ENCODE measurements around the gene ADARB1.

ADARB1 gene

GRCh38 chr21:45192332-45192731, 118.0 kb downstream of the ADARB1 start:
- Histone ChIP-seq H3K4me1 (ENCODE audit: control insufficient read depth, insufficient read depth, low read depth, low read length) (no peaks in the 10 kb centered on the region), H2BK12ac (ENCODE audit: low read length in 2 of 2) (no peak overlapping the region), H3K23ac (ENCODE audit: low read length in 2 of 2) (no peak overlapping the region), H2AK5ac (ENCODE audit: low read length, severe bottlenecking) (no peak overlapping the region), H3K36me3 (ENCODE audit: control insufficient read depth in 1 of 2, insufficient read depth in 2 of 2, low read depth in 1 of 2, low read length in 2 of 2) (peaks cover 0 to 10% of the 10 kb centered on the region in 2 experiments), H2BK15ac (ENCODE audit: low read depth, poor library complexity, severe bottlenecking) (no peak overlapping the region), H3K9me3 (ENCODE audit: control insufficient read depth, low read length) (peaks cover 37% of the 10 kb centered on the region), H4K8ac (ENCODE audit: low read length) (no peak overlapping the region), H3K79me1 (replicated peaks; ENCODE audit: low read length, poor library complexity, severe bottlenecking) (no peaks in the 10 kb centered on the region), H4K91ac (ENCODE audit: low read length) (no peak overlapping the region), H3K18ac (ENCODE audit: low read depth in 1 of 2, low read length in 2 of 2) (no peak overlapping the region), H3K4me2 (ENCODE audit: low read length, poor library complexity, severe bottlenecking) (no peak overlapping the region), H3K14ac (ENCODE audit: low read length in 2 of 2) (no peak overlapping the region), H3K27me3 (ENCODE audit: control insufficient read depth in 1 of 2, insufficient read depth in 1 of 2, low read length in 2 of 2) (no peaks in the 10 kb centered on the region), H2AFZ (ENCODE audit: low read depth, low read length) (no peak overlapping the region), H3K27ac (ENCODE audit: low read length, poor library complexity, severe bottlenecking) (no peak overlapping the region), H3K4me3 (ENCODE audit: insufficient read depth in 1 of 2, low read depth in 1 of 2, low read length in 2 of 2) (no peak overlapping the region), H2BK5ac (ENCODE audit: low read depth, low read length, poor library complexity, severe bottlenecking) (no peak overlapping the region), H2BK120ac (ENCODE audit: low read depth, low read length) (no peak overlapping the region), H3K9ac (ENCODE audit: low read length) (no peak overlapping the region), H3K4ac (ENCODE audit: low read depth in 1 of 2, low read length in 2 of 2) (no peak overlapping the region)
- WGBS: 72% methylated on average over 3 of the region's 3 CpGs
- DNase-seq: no peak

DNA sequence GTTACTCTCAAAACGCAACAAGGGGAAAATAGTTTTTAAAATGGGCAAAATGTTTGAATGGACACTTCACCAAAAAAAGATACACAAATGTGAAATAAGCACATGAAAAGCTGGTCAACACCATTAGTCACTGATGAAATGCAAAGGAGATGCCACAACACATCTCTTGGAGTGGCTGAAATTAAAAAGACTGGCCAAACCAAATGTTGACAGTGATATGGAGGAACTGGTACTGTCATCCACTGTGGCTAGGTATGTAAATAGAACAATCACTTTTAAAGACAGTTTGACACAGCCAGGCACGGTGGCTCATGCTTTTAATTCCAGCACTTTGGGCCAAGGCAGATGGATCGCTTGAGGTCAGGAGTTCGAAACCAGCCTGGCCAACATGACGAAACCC, 122.2 kb downstream of the ADARB1 start:
- DNase-seq: no peak
- no peaks in the 10 kb centered on the region for H3K4me1 ChIP-seq (ENCODE audit: control insufficient read depth, insufficient read depth, low read depth, low read length)
- H3K4me3 ChIP-seq (ENCODE audit: insufficient read depth in 1 of 2, low read depth in 1 of 2, low read length in 2 of 2): no peak overlapping the region
- 97% methylated on average over 4 of the region's 5 CpGs for WGBS
- no peak overlapping the region for H3K18ac ChIP-seq (ENCODE audit: low read depth in 1 of 2, low read length in 2 of 2)
- peaks cover 0 to 6% of the 10 kb centered on the region in 2 experiments for H3K36me3 ChIP-seq (ENCODE audit: control insufficient read depth in 1 of 2, insufficient read depth in 2 of 2, low read depth in 1 of 2, low read length in 2 of 2)
- H2BK15ac ChIP-seq (ENCODE audit: low read depth, poor library complexity, severe bottlenecking): no peak overlapping the region
- H3K14ac ChIP-seq (ENCODE audit: low read length in 2 of 2): no peak overlapping the region
- no peak overlapping the region for H2AFZ ChIP-seq (ENCODE audit: low read depth, low read length)
- no peak overlapping the region for H2AK5ac ChIP-seq (ENCODE audit: low read length, severe bottlenecking)
- H4K8ac ChIP-seq (ENCODE audit: low read length): no peak overlapping the region
- H3K23ac ChIP-seq (ENCODE audit: low read length in 2 of 2): no peak overlapping the region
- H3K9ac ChIP-seq (ENCODE audit: low read length): no peak overlapping the region
- no peak overlapping the region for H3K27ac ChIP-seq (ENCODE audit: low read length, poor library complexity, severe bottlenecking)
- no peak overlapping the region for H2BK120ac ChIP-seq (ENCODE audit: low read depth, low read length)
- H3K4me2 ChIP-seq (ENCODE audit: low read length, poor library complexity, severe bottlenecking): no peak overlapping the region
- H2BK5ac ChIP-seq (ENCODE audit: low read depth, low read length, poor library complexity, severe bottlenecking): no peak overlapping the region
- no peak overlapping the region for H2BK12ac ChIP-seq (ENCODE audit: low read length in 2 of 2)
- H4K91ac ChIP-seq (ENCODE audit: low read length): no peak overlapping the region
- H3K79me1 ChIP-seq (replicated peaks; ENCODE audit: low read length, poor library complexity, severe bottlenecking): no peaks in the 10 kb centered on the region
- no peaks in the 10 kb centered on the region for H3K9me3 ChIP-seq (ENCODE audit: control insufficient read depth, low read length)
- no peaks in the 10 kb centered on the region for H3K27me3 ChIP-seq (ENCODE audit: control insufficient read depth in 1 of 2, insufficient read depth in 1 of 2, low read length in 2 of 2)
- H3K4ac ChIP-seq (ENCODE audit: low read depth in 1 of 2, low read length in 2 of 2): no peak overlapping the region

DNA sequence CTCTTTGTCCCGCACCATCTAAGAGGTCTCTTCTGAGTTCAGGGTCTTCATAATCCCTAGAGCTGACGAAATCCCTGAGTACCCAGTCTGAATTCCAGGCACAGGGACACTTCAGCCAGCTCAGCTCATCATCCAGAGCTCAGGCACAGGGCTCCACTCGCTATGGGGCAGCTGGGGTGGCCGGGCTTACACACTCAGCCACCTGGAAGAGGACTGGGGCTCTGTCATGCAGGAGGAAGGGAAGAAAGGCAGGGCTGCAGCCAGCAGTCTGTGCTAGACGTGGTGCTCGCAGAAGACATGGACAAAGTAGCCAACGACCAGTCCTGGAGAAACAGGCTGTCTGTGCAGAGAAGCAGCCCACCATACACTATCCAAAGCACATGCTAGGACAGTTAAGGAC, 124.8 kb downstream of the ADARB1 start:
- Histone ChIP-seq H3K36me3 (ENCODE audit: control insufficient read depth in 1 of 2, insufficient read depth in 2 of 2, low read depth in 1 of 2, low read length in 2 of 2) (peaks cover 1 to 13% of the 10 kb centered on the region in 2 experiments), H3K4ac (ENCODE audit: low read depth in 1 of 2, low read length in 2 of 2) (no peak overlapping the region), H3K27ac (ENCODE audit: low read length, poor library complexity, severe bottlenecking) (no peak overlapping the region), H3K27me3 (ENCODE audit: control insufficient read depth in 1 of 2, insufficient read depth in 1 of 2, low read length in 2 of 2) (no peaks in the 10 kb centered on the region), H2BK15ac (ENCODE audit: low read depth, poor library complexity, severe bottlenecking) (no peak overlapping the region), H3K9ac (ENCODE audit: low read length) (no peak overlapping the region), H4K91ac (ENCODE audit: low read length) (no peak overlapping the region), H3K9me3 (ENCODE audit: control insufficient read depth, low read length) (no peaks in the 10 kb centered on the region), H3K18ac (ENCODE audit: low read depth in 1 of 2, low read length in 2 of 2) (no peak overlapping the region), H3K23ac (ENCODE audit: low read length in 2 of 2) (no peak overlapping the region), H3K4me3 (ENCODE audit: insufficient read depth in 1 of 2, low read depth in 1 of 2, low read length in 2 of 2) (no peak overlapping the region), H3K14ac (ENCODE audit: low read length in 2 of 2) (peak overlapping the region in 1 of 2 experiments; percentile 61), H3K4me2 (ENCODE audit: low read length, poor library complexity, severe bottlenecking) (no peak overlapping the region), H4K8ac (ENCODE audit: low read length) (no peak overlapping the region), H2AFZ (ENCODE audit: low read depth, low read length) (no peak overlapping the region), H3K4me1 (ENCODE audit: control insufficient read depth, insufficient read depth, low read depth, low read length) (no peaks in the 10 kb centered on the region), H2AK5ac (ENCODE audit: low read length, severe bottlenecking) (no peak overlapping the region), H2BK12ac (ENCODE audit: low read length in 2 of 2) (no peak overlapping the region), H3K79me1 (replicated peaks; ENCODE audit: low read length, poor library complexity, severe bottlenecking) (no peaks in the 10 kb centered on the region), H2BK5ac (ENCODE audit: low read depth, low read length, poor library complexity, severe bottlenecking) (no peak overlapping the region), H2BK120ac (ENCODE audit: low read depth, low read length) (no peak overlapping the region)
- no peak for DNase-seq
- 90% methylated on average over 7 of the region's 7 CpGs for WGBS

DNA sequence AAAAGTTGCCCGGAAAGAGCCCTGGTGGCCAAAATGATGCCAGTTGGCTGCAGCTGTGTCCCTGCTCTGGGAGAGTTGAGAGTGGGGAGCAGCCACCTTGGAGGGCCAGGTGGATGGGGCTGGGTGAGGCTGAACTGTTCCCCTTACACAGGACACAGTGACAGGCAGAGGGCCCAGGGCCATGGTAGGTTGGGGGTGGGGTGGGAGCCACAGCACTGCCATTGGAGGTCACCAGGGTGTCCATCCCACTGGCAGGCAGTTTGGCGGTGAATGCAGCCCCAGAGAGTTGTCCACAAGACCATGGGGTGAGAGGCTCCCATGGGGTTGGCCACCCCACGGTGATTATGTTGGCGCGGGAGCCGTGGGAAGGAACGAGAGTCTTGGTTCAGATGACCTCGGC, 125.7 kb downstream of the ADARB1 start:
- Histone ChIP-seq H3K4me2 (ENCODE audit: low read length, poor library complexity, severe bottlenecking) (no peak overlapping the region), H3K14ac (ENCODE audit: low read length in 2 of 2) (no peak overlapping the region), H3K4ac (ENCODE audit: low read depth in 1 of 2, low read length in 2 of 2) (no peak overlapping the region), H2BK5ac (ENCODE audit: low read depth, low read length, poor library complexity, severe bottlenecking) (no peak overlapping the region), H2BK15ac (ENCODE audit: low read depth, poor library complexity, severe bottlenecking) (no peak overlapping the region), H3K9me3 (ENCODE audit: control insufficient read depth, low read length) (no peaks in the 10 kb centered on the region), H2AFZ (ENCODE audit: low read depth, low read length) (no peak overlapping the region), H3K18ac (ENCODE audit: low read depth in 1 of 2, low read length in 2 of 2) (no peak overlapping the region), H4K8ac (ENCODE audit: low read length) (no peak overlapping the region), H3K23ac (ENCODE audit: low read length in 2 of 2) (no peak overlapping the region), H3K79me1 (replicated peaks; ENCODE audit: low read length, poor library complexity, severe bottlenecking) (no peaks in the 10 kb centered on the region), H3K4me1 (ENCODE audit: control insufficient read depth, insufficient read depth, low read depth, low read length) (no peaks in the 10 kb centered on the region), H2AK5ac (ENCODE audit: low read length, severe bottlenecking) (no peak overlapping the region), H2BK12ac (ENCODE audit: low read length in 2 of 2) (no peak overlapping the region), H3K27me3 (ENCODE audit: control insufficient read depth in 1 of 2, insufficient read depth in 1 of 2, low read length in 2 of 2) (no peaks in the 10 kb centered on the region), H3K9ac (ENCODE audit: low read length) (no peak overlapping the region), H3K36me3 (ENCODE audit: control insufficient read depth in 1 of 2, insufficient read depth in 2 of 2, low read depth in 1 of 2, low read length in 2 of 2) (peaks cover 8 to 17% of the 10 kb centered on the region in 2 experiments), H2BK120ac (ENCODE audit: low read depth, low read length) (no peak overlapping the region), H3K4me3 (ENCODE audit: insufficient read depth in 1 of 2, low read depth in 1 of 2, low read length in 2 of 2) (no peak overlapping the region), H4K91ac (ENCODE audit: low read length) (no peak overlapping the region), H3K27ac (ENCODE audit: low read length, poor library complexity, severe bottlenecking) (no peak overlapping the region)
- WGBS: 98% methylated on average over 8 of the region's 8 CpGs
- no peak for DNase-seq
